D721Med (cell line): ENCODE measurements around the gene ZMIZ1.

Source experiments
- DNase-seq: peaks from one replicate; pipeline ENCODE4 v3.0.0; 2011; ENCODE audit warnings: low spot score; ENCODE audit not compliant: insufficient read length
- FAIRE-seq: peaks from 2 replicates; lab custom pipeline; 2011; peaks lifted over from hg19 to GRCh38; lab: Jason Lieb, UNC
- TF ChIP-seq, protein P1 (sequence below): IDR thresholded peaks from 2 replicates; pipeline ENCODE4 v1.5.1; 2012; ENCODE audit warnings: mild to moderate bottlenecking, control low read depth; ENCODE audit not compliant: insufficient read depth; ENCODE audit errors: missing control alignments

The ZMIZ1 gene

DNA sequence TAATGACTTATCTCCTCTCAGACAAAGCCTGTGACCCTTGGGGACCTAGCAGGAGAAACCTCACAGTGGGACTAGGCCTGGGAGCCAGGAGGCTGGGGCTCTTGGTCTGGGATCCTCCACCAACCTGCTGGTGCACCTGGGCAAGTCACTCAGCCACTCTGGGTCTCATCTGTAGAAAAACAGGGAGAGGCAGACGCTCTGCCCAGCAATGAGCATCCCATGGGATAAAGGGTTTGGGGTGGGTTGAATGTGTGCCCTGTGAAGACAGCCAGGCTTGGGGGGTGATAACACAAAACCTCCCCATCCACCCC, 81.6 kb downstream of the ZMIZ1 start:
- FAIRE-seq (no peak), DNase-seq (no peak)
- TF ChIP-seq, protein P1, sequence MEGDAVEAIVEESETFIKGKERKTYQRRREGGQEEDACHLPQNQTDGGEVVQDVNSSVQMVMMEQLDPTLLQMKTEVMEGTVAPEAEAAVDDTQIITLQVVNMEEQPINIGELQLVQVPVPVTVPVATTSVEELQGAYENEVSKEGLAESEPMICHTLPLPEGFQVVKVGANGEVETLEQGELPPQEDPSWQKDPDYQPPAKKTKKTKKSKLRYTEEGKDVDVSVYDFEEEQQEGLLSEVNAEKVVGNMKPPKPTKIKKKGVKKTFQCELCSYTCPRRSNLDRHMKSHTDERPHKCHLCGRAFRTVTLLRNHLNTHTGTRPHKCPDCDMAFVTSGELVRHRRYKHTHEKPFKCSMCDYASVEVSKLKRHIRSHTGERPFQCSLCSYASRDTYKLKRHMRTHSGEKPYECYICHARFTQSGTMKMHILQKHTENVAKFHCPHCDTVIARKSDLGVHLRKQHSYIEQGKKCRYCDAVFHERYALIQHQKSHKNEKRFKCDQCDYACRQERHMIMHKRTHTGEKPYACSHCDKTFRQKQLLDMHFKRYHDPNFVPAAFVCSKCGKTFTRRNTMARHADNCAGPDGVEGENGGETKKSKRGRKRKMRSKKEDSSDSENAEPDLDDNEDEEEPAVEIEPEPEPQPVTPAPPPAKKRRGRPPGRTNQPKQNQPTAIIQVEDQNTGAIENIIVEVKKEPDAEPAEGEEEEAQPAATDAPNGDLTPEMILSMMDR, result no peak

DNA sequence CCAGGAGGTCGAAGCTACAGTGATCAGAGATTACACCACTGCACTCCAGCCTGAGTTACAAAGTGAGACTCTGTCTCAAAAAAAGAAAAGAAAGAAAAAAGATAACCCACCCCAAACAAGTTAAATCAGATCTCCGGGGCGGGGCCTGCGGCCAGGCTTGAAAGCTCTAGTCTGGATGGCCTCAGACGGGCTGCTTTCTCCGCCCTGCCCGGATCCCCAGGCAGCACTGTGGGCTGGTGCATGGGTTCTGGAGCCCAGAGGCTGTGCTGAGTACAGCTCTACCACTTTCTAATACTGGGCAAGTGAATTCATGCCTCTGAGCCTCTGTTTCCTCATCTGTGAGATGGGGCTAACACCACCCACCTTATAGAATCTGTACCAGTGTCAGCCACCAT, 83.7 kb downstream of the ZMIZ1 start:
- FAIRE-seq (no peak), DNase-seq (no peak)
- TF ChIP-seq, protein P1, result no peak

DNA sequence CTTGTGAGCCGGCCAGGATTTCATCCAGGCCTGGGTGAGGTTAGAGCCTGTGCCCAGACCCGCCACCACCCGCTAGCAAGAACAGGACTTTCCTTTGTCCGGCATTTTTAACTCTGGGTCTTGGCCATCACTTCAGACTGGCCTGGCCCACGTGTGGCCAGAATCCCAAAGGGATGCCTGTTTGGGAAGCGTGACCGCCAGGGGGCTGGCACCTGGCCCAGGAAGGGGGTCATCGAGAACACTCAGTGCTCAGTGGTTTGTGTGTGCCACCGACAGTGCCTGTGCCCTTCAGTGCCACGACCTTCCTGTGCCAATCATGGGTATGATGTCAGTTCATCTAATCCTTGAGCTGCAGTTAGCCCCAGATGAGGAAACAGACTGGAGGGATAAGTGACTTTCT, 85.0 kb downstream of the ZMIZ1 start:
- TF ChIP-seq, protein P1, result no peak
- no peak for DNase-seq
- FAIRE-seq, result no peak

DNA sequence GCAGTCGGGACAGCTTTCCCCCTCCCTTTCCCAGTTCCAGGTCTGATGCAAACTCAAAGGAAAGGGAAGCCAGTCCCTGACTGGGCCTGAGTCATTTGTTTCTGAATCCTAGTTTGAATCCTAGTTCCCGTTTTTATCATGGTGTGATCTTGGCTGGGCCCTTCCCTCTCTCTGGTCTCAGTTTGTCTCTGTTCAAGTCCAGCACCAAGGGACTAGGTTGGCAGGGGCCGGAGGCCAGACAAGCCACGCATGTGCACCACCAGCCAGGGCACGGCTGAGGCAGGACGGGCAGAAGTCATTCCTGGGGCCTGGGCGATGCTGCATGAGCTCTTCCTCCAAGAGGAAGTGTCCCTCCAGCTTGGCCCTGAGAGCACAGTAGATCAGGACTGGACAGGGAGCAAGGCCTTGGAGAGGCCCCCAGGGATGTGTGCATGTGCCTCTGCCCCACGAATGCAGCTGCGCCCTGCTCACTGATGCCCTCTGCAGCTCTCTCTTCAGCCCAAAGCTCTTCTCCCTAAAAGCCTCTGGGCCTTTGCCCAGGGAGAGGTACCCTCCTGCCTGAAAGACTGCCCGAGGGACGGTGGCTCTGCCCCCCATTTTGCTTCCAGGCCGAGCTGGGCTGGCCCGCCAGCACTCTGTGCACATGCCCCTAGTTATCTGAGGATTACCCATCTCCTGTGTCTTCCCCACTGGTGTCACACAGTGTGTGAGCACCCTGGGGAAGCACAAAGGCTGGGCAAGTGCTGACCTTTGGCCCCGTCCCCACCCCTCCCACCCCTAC, 86.7 kb downstream of the ZMIZ1 start:
- TF ChIP-seq, protein P1, result peak; percentile 15
- no peak for FAIRE-seq
- no peak for DNase-seq

DNA sequence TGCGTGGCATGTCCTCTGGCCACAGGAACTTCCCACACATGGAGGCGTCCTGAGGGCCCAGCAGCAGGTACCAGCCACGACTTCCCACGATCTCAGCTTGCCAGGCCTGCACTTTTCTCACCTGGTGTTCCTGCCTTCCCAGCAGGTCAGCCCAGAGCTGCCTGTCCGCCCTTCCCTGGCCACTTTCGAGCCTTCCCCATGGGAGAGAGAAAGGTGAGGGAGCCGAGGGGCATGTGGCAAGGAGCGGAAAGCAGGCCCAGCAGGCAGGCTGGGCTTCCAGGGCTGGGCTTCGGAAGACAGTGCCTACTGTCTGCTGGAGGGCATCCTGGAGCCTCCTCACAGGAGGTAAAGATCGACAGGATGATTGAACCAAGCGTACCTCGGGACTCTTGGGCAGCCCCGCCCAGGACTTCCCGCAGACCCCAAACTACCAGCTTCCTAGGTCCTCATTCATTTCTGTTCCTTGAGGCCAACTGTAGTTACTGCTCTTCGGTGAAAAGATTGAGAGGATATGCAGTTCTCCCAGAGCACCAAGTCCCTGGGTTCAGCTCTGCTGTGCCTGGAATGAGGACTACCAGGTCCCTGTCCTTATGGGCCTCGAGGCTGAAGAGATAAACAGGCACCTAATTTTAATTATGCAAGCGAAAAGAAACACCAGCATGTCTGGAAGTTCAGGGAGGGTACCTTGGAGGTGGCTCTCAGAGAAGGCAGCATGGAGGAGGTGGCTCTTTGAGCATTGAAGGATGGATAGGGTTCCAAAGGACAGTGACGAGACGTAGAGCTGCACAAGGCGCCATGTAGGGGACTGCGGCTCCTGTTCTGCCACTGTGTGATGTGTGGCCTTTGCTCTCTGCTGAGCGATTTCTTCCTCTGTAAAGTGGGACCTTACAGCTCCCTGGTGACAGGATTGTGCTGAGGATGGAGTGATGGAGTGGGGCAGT, 87.8 kb downstream of the ZMIZ1 start:
- FAIRE-seq (no peak), DNase-seq (no peak)
- TF ChIP-seq, protein P1, result no peak

DNA sequence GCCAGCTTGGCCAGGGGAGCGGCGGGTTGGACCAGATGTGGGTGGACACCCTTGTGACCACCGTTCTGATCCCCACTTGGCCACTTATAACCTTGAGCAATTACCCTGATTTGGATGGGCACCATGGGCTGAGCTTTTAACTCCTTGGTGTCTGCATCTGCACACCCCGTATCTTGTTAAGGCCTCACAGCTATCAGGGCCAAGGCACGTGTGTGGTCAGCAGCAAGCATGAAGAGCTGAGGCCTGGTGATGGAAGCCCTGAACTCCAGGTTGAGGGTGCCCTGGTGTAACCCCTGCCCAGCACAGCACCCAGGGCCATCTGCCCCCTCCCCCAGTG, 89.2 kb downstream of the ZMIZ1 start:
- no peak for FAIRE-seq
- DNase-seq, result no peak
- TF ChIP-seq, protein P1, result no peak
